D341Med (cell line): ENCODE results near the gene GCN1.

Experiments used
- DNase-seq: peaks from one replicate; pipeline ENCODE4 v3.0.0; 2012; ENCODE audit warnings: low spot score

The GCN1 gene

GRCh38 chr12:120093592-120094355 lies 100.7 kb downstream of the GCN1 start:
- no peak for DNase-seq

GRCh38 chr12:120093336-120093591 lies 101.3 kb downstream of the GCN1 start:
- DNase-seq, result no peak

- no peak for DNase-seq
Measured at GRCh38 chr12:120092551-120093335, 101.8 kb downstream of the GCN1 start.

GRCh38 chr12:120091371-120092090 lies 103.0 kb downstream of the GCN1 start:
- DNase-seq, result no peak

GRCh38 chr12:120090626-120091295 lies 103.8 kb downstream of the GCN1 start:
- DNase-seq, result peak; percentile 29

GRCh38 chr12:120090206-120090605 lies 104.3 kb downstream of the GCN1 start:
- no peak for DNase-seq

- no peak for DNase-seq
Measured at GRCh38 chr12:120089796-120090195, 104.7 kb downstream of the GCN1 start.

GRCh38 chr12:120089105-120089504 lies 105.4 kb downstream of the GCN1 start:
- DNase-seq, result no peak

GRCh38 chr12:120086801-120087621 lies 107.5 kb downstream of the GCN1 start:
- peak; percentile 98 for DNase-seq

GRCh38 chr12:120085920-120086645 lies 108.4 kb downstream of the GCN1 start:
- no peak for DNase-seq

GRCh38 chr12:120081641-120082040 lies 112.9 kb downstream of the GCN1 start:
- DNase-seq, result no peak

- DNase-seq, result no peak
Measured at GRCh38 chr12:120079411-120080400, 114.8 kb downstream of the GCN1 start.

- DNase-seq, result no peak
Measured at GRCh38 chr12:120078868-120079267, 115.6 kb downstream of the GCN1 start.

- DNase-seq, result no peak
Measured at GRCh38 chr12:120077260-120077659, 117.3 kb downstream of the GCN1 start.
